Effector memory CD8-positive, alpha-beta T cell (primary cell): ENCODE results near the gene TSPAN9.

ENCODE experiments used
- ATAC-seq: fragments of 150-1000 bp; cut with Tn5 transposase; replicated peaks from 2 replicates; pipeline ENCODE4 v1.10.0; 2021; ENCODE audit warnings: mild to moderate bottlenecking, moderate library complexity
- DNase-seq, 3 experiments: peaks; one replicate each; pipeline ENCODE4 v3.0.0; 2021
- H3K27ac Mint-ChIP-seq, 2 donors: one replicate each; pipeline ENCODE4 v1.8.0; 2022; ENCODE audit warnings: mild to moderate bottlenecking in 2 of 2, mixed read lengths in 2 of 2, moderate library complexity in 2 of 2
- H3K27me3 Mint-ChIP-seq, 2 donors: one replicate each; pipeline ENCODE4 v1.8.0; 2022; ENCODE audit warnings: mixed read lengths in 2 of 2
- H3K36me3 Mint-ChIP-seq: one replicate; pipeline ENCODE4 v1.8.0; 2022; ENCODE audit warnings: mild to moderate bottlenecking, moderate library complexity, mixed read lengths; ENCODE audit not compliant: insufficient read depth
- H3K4me1 Mint-ChIP-seq, 2 donors: one replicate each; pipeline ENCODE4 v1.8.0; 2022; ENCODE audit warnings: low read depth in 2 of 2, mixed read lengths in 2 of 2
- H3K4me3 Mint-ChIP-seq, 2 donors: one replicate each; pipeline ENCODE4 v1.8.0; 2022; ENCODE audit warnings: mild to moderate bottlenecking in 2 of 2, mixed read lengths in 2 of 2, moderate library complexity in 2 of 2
- H3K9me3 Mint-ChIP-seq, 2 donors: one replicate each; pipeline ENCODE4 v1.8.0; 2022; ENCODE audit warnings: mixed read lengths in 2 of 2

TSPAN9 gene

GRCh38 chr12:3141339-3142321 lies 64.5 kb downstream of the TSPAN9 start:
- DNase-seq (no peak), ATAC-seq (no peak)
- Mint-ChIP-seq H3K4me3 (no peak overlapping the region), H3K9me3 (no peaks in the 10 kb centered on the region), H3K27ac (no peak overlapping the region), H3K27me3 (peaks cover 45 to 76% of the 10 kb centered on the region in 2 donors), H3K4me1 (no peaks in the 10 kb centered on the region), H3K36me3 (no peaks in the 10 kb centered on the region)

- no peak overlapping the region for H3K4me3 Mint-ChIP-seq
- H3K36me3 Mint-ChIP-seq: no peaks in the 10 kb centered on the region
- no peak overlapping the region for H3K27ac Mint-ChIP-seq
- no peaks in the 10 kb centered on the region for H3K9me3 Mint-ChIP-seq
- no peak for DNase-seq
- no peak for ATAC-seq
- no peaks in the 10 kb centered on the region for H3K4me1 Mint-ChIP-seq
- peaks cover 49 to 76% of the 10 kb centered on the region in 2 donors for H3K27me3 Mint-ChIP-seq
Observed at GRCh38 chr12:3142386-3142785, 65.2 kb downstream of the TSPAN9 start.

GRCh38 chr12:3144495-3144894 lies 67.3 kb downstream of the TSPAN9 start:
- Mint-ChIP-seq H3K36me3 (no peaks in the 10 kb centered on the region), H3K27ac (no peak overlapping the region), H3K9me3 (no peaks in the 10 kb centered on the region), H3K4me1 (peaks cover 0 to 2% of the 10 kb centered on the region in 2 donors), H3K4me3 (no peak overlapping the region), H3K27me3 (peaks cover 49 to 84% of the 10 kb centered on the region in 2 donors)
- DNase-seq (no peak), ATAC-seq (no peak)

GRCh38 chr12:3145033-3145432 lies 67.9 kb downstream of the TSPAN9 start:
- Mint-ChIP-seq H3K36me3 (no peaks in the 10 kb centered on the region), H3K4me1 (peaks cover 0 to 2% of the 10 kb centered on the region in 2 donors), H3K4me3 (no peak overlapping the region), H3K27ac (no peak overlapping the region), H3K9me3 (no peaks in the 10 kb centered on the region), H3K27me3 (peaks cover 52 to 84% of the 10 kb centered on the region in 2 donors)
- ATAC-seq (no peak), DNase-seq (no peak)

GRCh38 chr12:3145546-3146310 lies 68.5 kb downstream of the TSPAN9 start:
- Mint-ChIP-seq H3K27me3 (peaks cover 52 to 84% of the 10 kb centered on the region in 2 donors), H3K36me3 (no peaks in the 10 kb centered on the region), H3K27ac (no peak overlapping the region), H3K9me3 (no peaks in the 10 kb centered on the region), H3K4me1 (peaks cover 0 to 2% of the 10 kb centered on the region in 2 donors), H3K4me3 (no peak overlapping the region)
- DNase-seq (no peak), ATAC-seq (no peak)

- peaks cover 56 to 82% of the 10 kb centered on the region in 2 donors for H3K27me3 Mint-ChIP-seq
- H3K9me3 Mint-ChIP-seq: no peaks in the 10 kb centered on the region
- no peak overlapping the region for H3K27ac Mint-ChIP-seq
- DNase-seq: no peak
- no peak overlapping the region for H3K4me3 Mint-ChIP-seq
- H3K4me1 Mint-ChIP-seq: peaks cover 0 to 2% of the 10 kb centered on the region in 2 donors
- no peaks in the 10 kb centered on the region for H3K36me3 Mint-ChIP-seq
- no peak for ATAC-seq
Observed at GRCh38 chr12:3147260-3147659, 70.1 kb downstream of the TSPAN9 start.

GRCh38 chr12:3148366-3149000 lies 71.3 kb downstream of the TSPAN9 start:
- Mint-ChIP-seq H3K4me3 (no peak overlapping the region), H3K9me3 (no peaks in the 10 kb centered on the region), H3K27ac (peak overlapping the region in 1 of 2 donors; percentile 32), H3K36me3 (no peaks in the 10 kb centered on the region), H3K27me3 (peaks cover 50 to 74% of the 10 kb centered on the region in 2 donors), H3K4me1 (peaks cover 0 to 7% of the 10 kb centered on the region in 2 donors)
- DNase-seq: no peak
- ATAC-seq: no peak

- Mint-ChIP-seq H3K27me3 (peaks cover 54 to 70% of the 10 kb centered on the region in 2 donors), H3K9me3 (no peaks in the 10 kb centered on the region), H3K36me3 (no peaks in the 10 kb centered on the region), H3K4me1 (peaks cover 0 to 7% of the 10 kb centered on the region in 2 donors), H3K27ac (no peak overlapping the region), H3K4me3 (no peak overlapping the region)
- ATAC-seq: no peak
- no peak for DNase-seq
Observed at GRCh38 chr12:3149515-3150307, 72.5 kb downstream of the TSPAN9 start.

- ATAC-seq (no peak), DNase-seq (no peak)
- H3K4me3 Mint-ChIP-seq: no peak overlapping the region
- peaks cover 0 to 7% of the 10 kb centered on the region in 2 donors for H3K4me1 Mint-ChIP-seq
- peaks cover 54 to 64% of the 10 kb centered on the region in 2 donors for H3K27me3 Mint-ChIP-seq
- no peak overlapping the region for H3K27ac Mint-ChIP-seq
- no peaks in the 10 kb centered on the region for H3K9me3 Mint-ChIP-seq
- no peaks in the 10 kb centered on the region for H3K36me3 Mint-ChIP-seq
Observed at GRCh38 chr12:3150308-3150670, 73.1 kb downstream of the TSPAN9 start.

GRCh38 chr12:3150931-3151835 lies 74.0 kb downstream of the TSPAN9 start:
- DNase-seq: no peak
- Mint-ChIP-seq H3K27me3 (peaks cover 53 to 55% of the 10 kb centered on the region in 2 donors), H3K27ac (no peak overlapping the region), H3K36me3 (no peaks in the 10 kb centered on the region), H3K9me3 (no peaks in the 10 kb centered on the region), H3K4me1 (peaks cover 0 to 7% of the 10 kb centered on the region in 2 donors), H3K4me3 (no peak overlapping the region)
- ATAC-seq: no peak

GRCh38 chr12:3152011-3152511 lies 74.9 kb downstream of the TSPAN9 start:
- Mint-ChIP-seq H3K36me3 (no peaks in the 10 kb centered on the region), H3K27ac (no peak overlapping the region), H3K4me3 (no peak overlapping the region), H3K27me3 (peaks cover 44 to 46% of the 10 kb centered on the region in 2 donors), H3K4me1 (peaks cover 0 to 7% of the 10 kb centered on the region in 2 donors), H3K9me3 (no peaks in the 10 kb centered on the region)
- no peak for DNase-seq
- ATAC-seq: no peak

- DNase-seq: no peak
- no peaks in the 10 kb centered on the region for H3K9me3 Mint-ChIP-seq
- peak overlapping the region in 1 of 2 donors; percentile 31 for H3K27ac Mint-ChIP-seq
- peak; percentile 21 for ATAC-seq
- no peak overlapping the region for H3K4me3 Mint-ChIP-seq
- peaks cover 0 to 7% of the 10 kb centered on the region in 2 donors for H3K4me1 Mint-ChIP-seq
- no peaks in the 10 kb centered on the region for H3K36me3 Mint-ChIP-seq
- H3K27me3 Mint-ChIP-seq: peaks cover 37 to 38% of the 10 kb centered on the region in 2 donors
Observed at GRCh38 chr12:3152892-3153291, 75.7 kb downstream of the TSPAN9 start.
